Right cardiac atrium (tissue), 5 donors: ENCODE results near the gene NDUFS6. TPM values are rescaled to one million over a fixed set of nuclear protein-coding genes. Genes with fewer than 3 reads are reported as not detected.
"Not testable (repeated sequence)": the region's sequence is repeated elsewhere in the genome, so short reads cannot be mapped to it uniquely, and the experiment has no call there.

Source experiments
- ATAC-seq, 2 donors: fragments of 200-7000 bp; cut with Tn5 transposase; one replicate each; pipeline versions ENCODE4 v1.8.0 to v1.9.1; 2020; ENCODE audit warnings: moderate library complexity in 2 of 2, mild to moderate bottlenecking in 1 of 2
- DNase-seq, 3 donors: peaks; one replicate each; pipeline ENCODE4 v3.0.0-alpha.2; 2020
- H3K27ac ChIP-seq: one replicate; pipeline ENCODE4 v1.5.1; 2013; ENCODE audit warnings: mild to moderate bottlenecking, low read length, control low read depth, moderate library complexity
- H3K27me3 ChIP-seq: one replicate; pipeline ENCODE4 v1.6.1; 2013; ENCODE audit not compliant: control insufficient read depth, insufficient read depth
- H3K4me1 ChIP-seq: one replicate; pipeline ENCODE4 v1.6.1; 2013; ENCODE audit warnings: low read length; ENCODE audit not compliant: control insufficient read depth, insufficient read depth
- H3K4me3 ChIP-seq: one replicate; pipeline ENCODE4 v1.5.1; 2013; ENCODE audit warnings: low read length, control low read depth
- H3K9me3 ChIP-seq: one replicate; pipeline ENCODE4 v1.6.1; 2013; ENCODE audit warnings: low read length; ENCODE audit not compliant: control insufficient read depth
- WGBS: extraction: QIAGEN DNeasy Blood & Tissue Kit; methylation state at CpG from one replicate; pipeline ENCODE4 v1.1.7; 2013; 5-methylcytosine and 5-hydroxymethylcytosine counted together
- intact Hi-C, 4 donors: fragments of 100-400 bp; cut with DNase I; formaldehyde crosslinking; loops; one replicate each; pipeline versions ENCODE4 v1.11.0 to v1.14.0; 2022 to 2023
- polyA plus RNA-seq: library from polyadenylated mRNA; stranded (reverse); fragments of 200-250 nt; gene quantifications from one replicate; pipeline ENCODE4 v1.2.3, GENCODE V29; 2013
- total RNA-seq, 4 donors: library from RNA; stranded (reverse); fragmentation: NEBNext Ultra II Directional; extraction: Animal tissue kit (Norgen Biotek cat#: 25700); gene quantifications; one replicate each; pipeline ENCODE4 v1.2.1, GENCODE V29; 2021
- donor health status: healthy with polysubstance abuse.
- donor health status: DM: no; HTN: yes; CAD: no.
- donor health status: DM: no; HTN: no; CAD: no.
- donor health status: DM: no; HTN: yes; CAD: no; lungs with severe emphysema.
- donor health status: DM: yes; HTN: yes; CAD: no.

NDUFS6 gene
- total and polyA plus RNA-seq, 5 donors, result 64.1 to 216 (median 82.2) TPM

- Histone ChIP-seq H3K4me1 (no peaks in the 10 kb centered on the region), H3K9me3 (no peaks in the 10 kb centered on the region), H3K4me3 (no peak overlapping the region), H3K27me3 (no peaks in the 10 kb centered on the region), H3K27ac (no peak overlapping the region)
- WGBS, result 37% methylated on average over 11 of the region's 11 CpGs
- no peak for ATAC-seq
- intact Hi-C loops, result no loop called here
- DNase-seq, result peak in 2 of 3 donors; percentile 8 to 56
Observed at GRCh38 chr5:1783216-1783554, 18.0 kb upstream of the NDUFS6 start.

GRCh38 chr5:1784197-1785050 lies 16.8 kb upstream of the NDUFS6 start:
- H3K27ac ChIP-seq, result no peak overlapping the region
- ATAC-seq (no peak), DNase-seq (peak in 2 of 3 donors; percentile 4 to 41)
- intact Hi-C loops, result no loop called here
- H3K4me3 ChIP-seq, result no peak overlapping the region
- 90% methylated on average over 20 of the region's 20 CpGs for whole genome bisulfite sequencing
- H3K27me3 ChIP-seq, result no peaks in the 10 kb centered on the region
- no peaks in the 10 kb centered on the region for H3K4me1 ChIP-seq
- H3K9me3 ChIP-seq, result no peaks in the 10 kb centered on the region

- H3K4me1 ChIP-seq, result no peaks in the 10 kb centered on the region
- H3K27ac ChIP-seq, result no peak overlapping the region
- 82% methylated on average over 8 of the region's 8 CpGs for WGBS
- no peak overlapping the region for H3K4me3 ChIP-seq
- DNase-seq, result peak in 2 of 3 donors; percentile 2 to 24
- no peaks in the 10 kb centered on the region for H3K9me3 ChIP-seq
- no peaks in the 10 kb centered on the region for H3K27me3 ChIP-seq
- ATAC-seq, result no peak
- intact Hi-C loops, result no loop called here
Observed at GRCh38 chr5:1785062-1785461, 16.1 kb upstream of the NDUFS6 start.

GRCh38 chr5:1785984-1786383 lies 15.2 kb upstream of the NDUFS6 start:
- DNase-seq (peak in 2 of 3 donors; percentile 14 to 24), ATAC-seq (no peak)
- H3K27me3 ChIP-seq, result no peaks in the 10 kb centered on the region
- no peaks in the 10 kb centered on the region for H3K4me1 ChIP-seq
- H3K27ac ChIP-seq, result no peak overlapping the region
- no peaks in the 10 kb centered on the region for H3K9me3 ChIP-seq
- WGBS, result 93% methylated on average over 13 of the region's 13 CpGs
- no peak overlapping the region for H3K4me3 ChIP-seq
- intact Hi-C loops, result no loop called here

GRCh38 chr5:1786621-1787471 lies 14.4 kb upstream of the NDUFS6 start:
- intact Hi-C loops, result no loop called here
- ATAC-seq (no peak), DNase-seq (peak; percentile 5 to 42 (median 28))
- 94% methylated on average over 29 of the region's 29 CpGs for WGBS
- Histone ChIP-seq H3K27me3 (no peaks in the 10 kb centered on the region), H3K27ac (no peak overlapping the region), H3K4me1 (no peaks in the 10 kb centered on the region), H3K9me3 (no peaks in the 10 kb centered on the region), H3K4me3 (no peak overlapping the region)

- no peak for DNase-seq
- no peaks in the 10 kb centered on the region for H3K27me3 ChIP-seq
- ATAC-seq, result no peak
Observed at GRCh38 chr5:1787472-1788047, 13.6 kb upstream of the NDUFS6 start.

GRCh38 chr5:1788200-1788599 lies 13.0 kb upstream of the NDUFS6 start:
- Histone ChIP-seq H3K27ac (no peak overlapping the region), H3K4me1 (no peaks in the 10 kb centered on the region), H3K4me3 (no peak overlapping the region), H3K27me3 (no peaks in the 10 kb centered on the region), H3K9me3 (no peaks in the 10 kb centered on the region)
- 90% methylated on average over 7 of the region's 7 CpGs for WGBS
- DNase-seq, result no peak
- intact Hi-C loops, result no loop called here
- no peak for ATAC-seq

More at GRCh38 chr5:1787472-1788047, 13.6 kb upstream of the NDUFS6 start:
- WGBS, result 88% methylated on average over 12 of the region's 12 CpGs
- H3K9me3 ChIP-seq, result no peaks in the 10 kb centered on the region
- no peak overlapping the region for H3K4me3 ChIP-seq
- intact Hi-C loops, result no loop called here
- H3K27ac ChIP-seq, result no peak overlapping the region
- H3K4me1 ChIP-seq, result no peaks in the 10 kb centered on the region

GRCh38 chr5:1788828-1789227 lies 12.4 kb upstream of the NDUFS6 start:
- H3K4me3 ChIP-seq, result no peak overlapping the region
- no peaks in the 10 kb centered on the region for H3K9me3 ChIP-seq
- intact Hi-C loops, result no loop called here
- no peak overlapping the region for H3K27ac ChIP-seq
- H3K27me3 ChIP-seq, result no peaks in the 10 kb centered on the region
- H3K4me1 ChIP-seq, result no peaks in the 10 kb centered on the region
- ATAC-seq (no peak), DNase-seq (no peak)
- 88% methylated on average over 15 of the region's 15 CpGs for WGBS

GRCh38 chr5:1789438-1789833 lies 11.8 kb upstream of the NDUFS6 start:
- H3K27me3 ChIP-seq, H3K4me1 ChIP-seq, H3K9me3 ChIP-seq, ATAC-seq, H3K27ac ChIP-seq, H3K4me3 ChIP-seq, intact Hi-C loops, DNase-seq: not testable (repeated sequence)
- 87% methylated on average over 3 of the region's 3 CpGs for WGBS

GRCh38 chr5:1789834-1790471 lies 11.3 kb upstream of the NDUFS6 start:
- Histone ChIP-seq H3K9me3 (no peaks in the 10 kb centered on the region), H3K27ac (no peak overlapping the region), H3K4me3 (no peak overlapping the region), H3K4me1 (no peaks in the 10 kb centered on the region), H3K27me3 (no peaks in the 10 kb centered on the region)
- 23% methylated on average over 10 of the region's 10 CpGs for WGBS
- intact Hi-C loops, result no loop called here
- ATAC-seq (peak in 1 of 2 donors; percentile 41), DNase-seq (peak in 1 of 3 donors; percentile 26)
